Astrocyte (in vitro differentiated cells and primary cell): ENCODE measurements around the gene DGKG. TPM values are rescaled to one million over a fixed set of nuclear protein-coding genes. Genes with fewer than 3 reads are reported as not detected.

Source experiments
- DNase-seq: peaks from one replicate; pipeline ENCODE4 v3.0.0-alpha.2; 2010; ENCODE audit warnings: low read depth
- FAIRE-seq: peaks from 2 replicates; lab custom pipeline; 2011; peaks lifted over from hg19 to GRCh38; lab: Jason Lieb, UNC
- H2AFZ ChIP-seq: 2 replicates; pipeline ENCODE4 v1.6.0; 2012; ENCODE audit warnings: low read depth, low read length, inconsistent platforms
- H3K27ac ChIP-seq: 2 replicates; pipeline ENCODE4 v1.5.1; 2011; ENCODE audit warnings: low read depth, low read length, inconsistent platforms
- H3K27me3 ChIP-seq: 2 replicates; pipeline ENCODE4 v1.6.0; 2011; ENCODE audit warnings: low read length, inconsistent platforms; ENCODE audit not compliant: insufficient read depth
- H3K36me3 ChIP-seq: 2 replicates; pipeline ENCODE4 v1.5.1; 2011; ENCODE audit warnings: low read length, inconsistent platforms; ENCODE audit not compliant: insufficient read depth
- H3K4me1 ChIP-seq: 2 replicates; pipeline ENCODE4 v1.5.1; 2011; ENCODE audit warnings: low read length, inconsistent platforms; ENCODE audit not compliant: insufficient read depth
- H3K4me2 ChIP-seq: 2 replicates; pipeline ENCODE4 v1.6.0; 2012; ENCODE audit warnings: low read length, inconsistent platforms
- H3K4me3 ChIP-seq: 2 replicates; pipeline ENCODE4 v1.5.1; 2011; ENCODE audit warnings: low read depth, mild to moderate bottlenecking, low read length, inconsistent platforms; ENCODE audit not compliant: insufficient read depth
- H3K79me2 ChIP-seq: 2 replicates; pipeline ENCODE4 v1.6.0; 2012; ENCODE audit warnings: mild to moderate bottlenecking, low read length, inconsistent platforms; ENCODE audit not compliant: insufficient read depth
- H3K9ac ChIP-seq: 2 replicates; pipeline ENCODE4 v1.6.0; 2012; ENCODE audit warnings: mild to moderate bottlenecking, low read length, inconsistent platforms
- H3K9me3 ChIP-seq: 2 replicates; pipeline ENCODE4 v1.5.1; 2012; ENCODE audit warnings: low read depth, mild to moderate bottlenecking, low read length, inconsistent platforms; ENCODE audit not compliant: insufficient read depth
- H4K20me1 ChIP-seq: 2 replicates; pipeline ENCODE4 v1.6.0; 2012; ENCODE audit warnings: low read length, inconsistent platforms; ENCODE audit not compliant: insufficient read depth
- H3K27ac Mint-ChIP-seq: one replicate; pipeline ENCODE4 v1.8.0; 2021; ENCODE audit warnings: mild to moderate bottlenecking, mixed read lengths; ENCODE audit not compliant: unreplicated experiment
- H3K27me3 Mint-ChIP-seq: one replicate; pipeline ENCODE4 v1.8.0; 2021; ENCODE audit warnings: low read depth, mixed read lengths; ENCODE audit not compliant: unreplicated experiment
- H3K36me3 Mint-ChIP-seq: one replicate; pipeline ENCODE4 v1.8.0; 2021; ENCODE audit warnings: low read depth, mixed read lengths; ENCODE audit not compliant: unreplicated experiment
- H3K4me1 Mint-ChIP-seq: one replicate; pipeline ENCODE4 v1.8.0; 2021; ENCODE audit warnings: low read depth, mixed read lengths; ENCODE audit not compliant: unreplicated experiment
- H3K4me3 Mint-ChIP-seq: one replicate; pipeline ENCODE4 v1.8.0; 2021; ENCODE audit warnings: mild to moderate bottlenecking, moderate library complexity, mixed read lengths; ENCODE audit not compliant: unreplicated experiment
- H3K9me3 Mint-ChIP-seq: one replicate; pipeline ENCODE4 v1.8.0; 2021; ENCODE audit warnings: mild to moderate bottlenecking, mixed read lengths; ENCODE audit not compliant: unreplicated experiment
- EZH2 ChIP-seq: IDR thresholded peaks from 2 replicates; pipeline ENCODE4 v1.6.1; 2012; ENCODE audit warnings: mild to moderate bottlenecking, low read length, inconsistent platforms; ENCODE audit not compliant: insufficient read depth
- total RNA-seq: library from RNA; stranded (reverse); gene quantifications from 2 replicates; pipeline ENCODE4 v1.2.1, GENCODE V29; 2021
- TF ChIP-seq, protein P1 (sequence below): IDR thresholded peaks from 2 replicates; pipeline ENCODE4 v1.5.1; 2011; ENCODE audit warnings: low read depth, mild to moderate bottlenecking, inconsistent platforms, low read length, moderate library complexity; ENCODE audit not compliant: insufficient read depth

DGKG gene
- total RNA-seq, 1 donor from 2014 or later: 0.64 TPM

GRCh38 chr3:186311441-186311840 lies 50.6 kb downstream of the DGKG start:
- Mint-ChIP-seq H3K27me3 (peaks cover 7% of the 10 kb centered on the region), H3K4me1 (no peaks in the 10 kb centered on the region), H3K4me3 (no peak overlapping the region), H3K9me3 (no peaks in the 10 kb centered on the region), H3K36me3 (no peaks in the 10 kb centered on the region), H3K27ac (no peak overlapping the region)
- no peak for TF ChIP-seq EZH2
- TF ChIP-seq, protein P1, sequence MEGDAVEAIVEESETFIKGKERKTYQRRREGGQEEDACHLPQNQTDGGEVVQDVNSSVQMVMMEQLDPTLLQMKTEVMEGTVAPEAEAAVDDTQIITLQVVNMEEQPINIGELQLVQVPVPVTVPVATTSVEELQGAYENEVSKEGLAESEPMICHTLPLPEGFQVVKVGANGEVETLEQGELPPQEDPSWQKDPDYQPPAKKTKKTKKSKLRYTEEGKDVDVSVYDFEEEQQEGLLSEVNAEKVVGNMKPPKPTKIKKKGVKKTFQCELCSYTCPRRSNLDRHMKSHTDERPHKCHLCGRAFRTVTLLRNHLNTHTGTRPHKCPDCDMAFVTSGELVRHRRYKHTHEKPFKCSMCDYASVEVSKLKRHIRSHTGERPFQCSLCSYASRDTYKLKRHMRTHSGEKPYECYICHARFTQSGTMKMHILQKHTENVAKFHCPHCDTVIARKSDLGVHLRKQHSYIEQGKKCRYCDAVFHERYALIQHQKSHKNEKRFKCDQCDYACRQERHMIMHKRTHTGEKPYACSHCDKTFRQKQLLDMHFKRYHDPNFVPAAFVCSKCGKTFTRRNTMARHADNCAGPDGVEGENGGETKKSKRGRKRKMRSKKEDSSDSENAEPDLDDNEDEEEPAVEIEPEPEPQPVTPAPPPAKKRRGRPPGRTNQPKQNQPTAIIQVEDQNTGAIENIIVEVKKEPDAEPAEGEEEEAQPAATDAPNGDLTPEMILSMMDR: no peak
- no peak overlapping the region for H3K4me2 ChIP-seq
- no peaks in the 10 kb centered on the region for H3K36me3 ChIP-seq
- H3K27ac ChIP-seq: no peak overlapping the region
- H2AFZ ChIP-seq: no peak overlapping the region
- DNase-seq (no peak), FAIRE-seq (no peak)
- H3K4me3 ChIP-seq: no peak overlapping the region
- H3K9ac ChIP-seq: no peak overlapping the region
- H4K20me1 ChIP-seq: no peaks in the 10 kb centered on the region
- no peaks in the 10 kb centered on the region for H3K27me3 ChIP-seq
- H3K79me2 ChIP-seq: no peaks in the 10 kb centered on the region
- H3K9me3 ChIP-seq: no peaks in the 10 kb centered on the region
- peaks cover 4% of the 10 kb centered on the region for H3K4me1 ChIP-seq

- Histone ChIP-seq H3K4me3 (no peak overlapping the region), H3K4me1 (no peaks in the 10 kb centered on the region), H3K4me2 (no peak overlapping the region), H3K36me3 (no peaks in the 10 kb centered on the region), H3K27ac (no peak overlapping the region), H2AFZ (no peak overlapping the region), H4K20me1 (no peaks in the 10 kb centered on the region), H3K79me2 (no peaks in the 10 kb centered on the region), H3K9ac (no peak overlapping the region), H3K27me3 (peaks cover 13% of the 10 kb centered on the region), H3K9me3 (no peaks in the 10 kb centered on the region)
- H3K27ac Mint-ChIP-seq: no peak overlapping the region
- TF ChIP-seq, protein P1: no peak
- TF ChIP-seq EZH2: no peak
- H3K4me3 Mint-ChIP-seq: no peak overlapping the region
- no peak for FAIRE-seq
- no peaks in the 10 kb centered on the region for H3K4me1 Mint-ChIP-seq
- no peak for DNase-seq
- H3K27me3 Mint-ChIP-seq: peaks cover 11% of the 10 kb centered on the region
- no peaks in the 10 kb centered on the region for H3K36me3 Mint-ChIP-seq
- no peaks in the 10 kb centered on the region for H3K9me3 Mint-ChIP-seq
These were observed 53.5 kb downstream of the DGKG start for GRCh38 chr3:186308549-186308948.

GRCh38 chr3:186307594-186308221 lies 54.3 kb downstream of the DGKG start:
- DNase-seq (peak; percentile 41), FAIRE-seq (no peak)
- Histone ChIP-seq H3K9me3 (no peaks in the 10 kb centered on the region), H3K27me3 (peaks cover 21% of the 10 kb centered on the region), H3K79me2 (no peaks in the 10 kb centered on the region), H3K9ac (no peak overlapping the region), H3K27ac (no peak overlapping the region), H4K20me1 (no peaks in the 10 kb centered on the region), H3K4me1 (no peaks in the 10 kb centered on the region), H2AFZ (no peak overlapping the region), H3K4me3 (no peak overlapping the region), H3K36me3 (no peaks in the 10 kb centered on the region), H3K4me2 (no peak overlapping the region)
- Mint-ChIP-seq H3K36me3 (no peaks in the 10 kb centered on the region), H3K27ac (no peak overlapping the region), H3K27me3 (peaks cover 16% of the 10 kb centered on the region), H3K4me3 (no peak overlapping the region), H3K4me1 (no peaks in the 10 kb centered on the region), H3K9me3 (no peaks in the 10 kb centered on the region)
- TF ChIP-seq, protein P1: no peak
- no peak for TF ChIP-seq EZH2
